ENCODE measurements around the gene SMYD1.
"Not testable (repeated sequence)": the region's sequence is repeated elsewhere in the genome, so short reads cannot be mapped to it uniquely, and the experiment has no call there.

The SMYD1 gene

GRCh38 chr2:88067598-88067997 lies at the start of gene SMYD1:
Gene SMYD1 (plus strand): TSS chr2:88067825. CDS start chr2:88067865, 40 bp downstream.
- H3K27ac ChIP-seq, result no peak within 1 kb of the TSS
- TF ChIP-seq ZFX (IDR thresholded peaks at IDR 0.05) (no peak), CTCF (conservative IDR thresholded peaks at IDR 0.05) (no peak)

- not testable (repeated sequence) for H3K27ac ChIP-seq
These were observed 49.4 kb upstream of the SMYD1 start for GRCh38 chr2:88018077-88018805.

GRCh38 chr2:88018909-88019308 lies 48.7 kb upstream of the SMYD1 start:
- TF ChIP-seq CTCF (conservative IDR thresholded peaks at IDR 0.05) (no peak), ZFX (IDR thresholded peaks at IDR 0.05) (no peak)
- H3K27ac ChIP-seq, result no peak overlapping the region

- H3K27ac ChIP-seq, result no peak overlapping the region
- TF ChIP-seq ZFX (IDR thresholded peaks at IDR 0.05) (no peak), CTCF (conservative IDR thresholded peaks at IDR 0.05) (no peak)
These were observed 47.6 kb upstream of the SMYD1 start for GRCh38 chr2:88019985-88020384.

- TF ChIP-seq CTCF (conservative IDR thresholded peaks at IDR 0.05) (no peak), ZFX (IDR thresholded peaks at IDR 0.05) (no peak)
- H3K27ac ChIP-seq, result no peak overlapping the region
These were observed 45.0 kb upstream of the SMYD1 start for GRCh38 chr2:88022669-88022921.

GRCh38 chr2:88024509-88024908 lies 43.1 kb upstream of the SMYD1 start:
- no peak overlapping the region for H3K27ac ChIP-seq

GRCh38 chr2:88027697-88028389 lies 39.8 kb upstream of the SMYD1 start:
- no peak overlapping the region for H3K27ac ChIP-seq
- TF ChIP-seq ZFX (IDR thresholded peaks at IDR 0.05) (no peak), CTCF (conservative IDR thresholded peaks at IDR 0.05) (no peak)

More at GRCh38 chr2:88024509-88024908, 43.1 kb upstream of the SMYD1 start:
- TF ChIP-seq CTCF (conservative IDR thresholded peaks at IDR 0.05) (no peak), ZFX (IDR thresholded peaks at IDR 0.05) (no peak)

GRCh38 chr2:88028931-88029330 lies 38.7 kb upstream of the SMYD1 start:
- no peak overlapping the region for H3K27ac ChIP-seq
- TF ChIP-seq CTCF (conservative IDR thresholded peaks at IDR 0.05) (no peak), ZFX (IDR thresholded peaks at IDR 0.05) (no peak)
